ENCODE data around the gene SDR42E2.
"Not testable (repeated sequence)": the region's sequence is repeated elsewhere in the genome, so short reads cannot be mapped to it uniquely, and the experiment has no call there.

Gene SDR42E2

DNA sequence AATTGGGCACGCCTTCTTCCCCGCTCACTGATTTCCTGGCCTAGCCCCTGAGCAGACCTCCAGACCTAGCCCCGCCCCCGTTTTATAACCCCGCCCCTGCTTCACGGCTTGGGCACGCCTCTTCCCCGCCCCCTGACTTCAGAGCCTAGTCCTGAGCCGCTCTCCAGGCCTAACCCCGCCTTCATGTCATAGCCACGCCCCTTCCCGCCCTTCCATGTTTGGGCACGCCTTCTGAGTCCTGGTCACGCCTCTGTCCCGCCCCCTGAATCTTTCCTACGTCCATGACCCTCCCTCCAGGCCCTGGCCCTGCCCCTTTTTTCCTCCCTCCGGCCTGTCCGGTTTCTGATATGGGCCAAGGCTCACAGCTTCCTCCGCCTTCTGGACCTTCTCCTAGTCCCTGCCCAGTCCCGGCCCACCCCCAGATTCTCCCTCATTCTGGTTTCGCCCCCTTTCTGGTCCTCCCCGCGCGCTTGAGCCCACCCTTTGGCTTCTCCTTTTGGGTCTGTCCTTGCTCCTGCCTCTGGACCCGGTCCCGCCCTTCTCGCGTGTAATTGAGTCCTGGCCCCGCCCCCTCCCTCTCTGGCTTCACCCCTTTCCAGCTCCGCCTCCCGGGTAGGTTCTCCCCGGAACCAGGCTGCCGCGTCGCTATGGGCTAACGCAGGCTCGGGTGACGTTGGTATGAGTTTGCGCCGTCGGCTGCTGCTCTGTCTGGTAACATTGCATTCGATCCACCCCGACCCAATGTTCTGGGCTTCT lies 28.6 kb downstream of the SDR42E2 start:
- H3K4me3 ChIP-seq (ENCODE audit: low read depth, low read length): peak overlapping the region; percentile 53

DNA sequence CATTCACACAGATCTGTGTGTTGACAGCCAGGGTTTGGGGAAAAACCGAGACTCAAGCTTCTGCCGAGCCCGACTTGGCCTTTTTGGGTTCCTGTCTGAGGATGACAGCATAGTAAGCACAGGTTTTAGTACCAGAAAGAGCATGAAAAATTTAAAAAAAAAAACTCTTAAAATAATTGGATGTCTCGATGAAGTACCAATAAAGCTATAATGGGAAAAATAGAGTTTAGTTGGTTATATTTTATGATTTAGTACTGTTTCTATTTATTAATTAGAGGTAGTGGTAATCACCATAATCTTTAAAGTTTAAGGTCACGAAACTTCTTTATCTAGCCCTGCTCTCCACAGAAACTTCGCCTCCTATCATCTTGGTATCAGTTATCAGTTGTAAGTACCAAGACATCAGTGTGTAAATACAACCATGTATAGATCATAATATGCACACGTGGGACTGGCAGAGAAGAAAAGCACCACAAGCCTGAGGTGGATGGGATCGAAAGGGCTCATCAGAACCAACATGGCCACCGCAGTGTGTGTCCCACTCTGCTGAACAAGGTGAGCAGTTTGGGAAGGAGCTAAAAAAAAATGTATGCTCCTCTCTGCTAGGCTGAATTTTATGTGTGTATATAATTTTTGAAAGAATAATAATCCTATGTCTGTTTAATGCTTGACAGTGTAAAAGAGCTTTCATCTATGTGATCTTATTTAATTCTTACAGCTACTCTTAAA lies 29.4 kb downstream of the SDR42E2 start:
- peak overlapping the region; percentile 53 for H3K4me3 ChIP-seq (ENCODE audit: low read depth, low read length)

DNA sequence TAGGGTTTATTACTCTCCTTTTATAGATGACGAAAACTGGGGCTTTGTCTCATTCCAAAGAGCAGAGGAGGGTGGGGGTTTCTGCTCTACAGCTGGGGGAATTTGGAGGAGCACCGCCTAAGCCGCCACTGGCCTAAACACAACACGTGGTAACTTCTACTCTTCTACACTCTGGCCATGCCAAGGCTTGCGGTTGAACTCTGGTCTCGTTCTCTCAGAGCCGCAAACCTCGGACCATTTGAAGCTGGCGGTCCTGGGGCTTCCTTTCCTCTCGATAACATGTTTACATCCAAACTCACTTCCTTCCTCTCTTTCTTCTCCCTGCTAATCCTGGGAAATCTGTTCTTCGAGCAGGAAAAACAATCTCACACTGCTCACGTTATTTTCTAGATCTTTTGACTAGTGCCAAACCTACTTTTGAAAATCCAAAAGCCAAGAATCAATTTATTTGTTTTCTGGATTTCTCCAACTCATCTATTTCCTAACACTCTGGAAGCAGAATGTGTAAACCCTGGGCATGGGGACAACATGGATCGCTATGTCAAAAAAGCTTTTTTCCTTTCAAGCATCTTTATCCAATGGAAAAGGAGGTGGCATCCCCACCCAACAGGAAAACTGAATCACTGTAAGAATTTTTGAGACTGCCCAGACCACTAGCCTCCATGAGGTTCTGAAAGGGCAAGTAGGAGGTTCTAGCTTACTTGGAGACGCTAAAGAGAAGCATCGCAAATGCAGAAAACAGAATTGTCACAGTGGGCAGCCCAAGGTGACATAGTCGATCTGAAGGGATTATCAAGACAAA lies 30.2 kb downstream of the SDR42E2 start:
- no peak overlapping the region for H3K4me3 ChIP-seq (ENCODE audit: low read depth, low read length)

DNA sequence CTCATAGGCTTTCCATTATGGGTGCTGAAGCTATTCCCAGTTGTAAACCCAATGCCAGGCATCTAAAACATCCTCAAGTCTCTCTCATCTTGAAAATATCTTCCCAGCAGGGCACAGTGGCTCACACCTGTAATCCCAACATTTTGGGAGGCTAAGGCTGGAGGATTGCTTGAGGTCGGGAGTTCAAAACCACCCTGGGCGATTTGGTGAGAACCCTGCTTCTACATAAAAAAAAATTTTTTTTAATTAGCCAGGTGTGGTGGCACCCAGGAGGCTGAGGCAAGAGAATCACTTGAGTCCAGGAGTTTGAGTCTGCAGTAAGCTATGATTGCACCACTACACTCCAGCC lies 30.7 kb downstream of the SDR42E2 start:
- no peak overlapping the region for H3K4me3 ChIP-seq (ENCODE audit: low read depth, low read length)

DNA sequence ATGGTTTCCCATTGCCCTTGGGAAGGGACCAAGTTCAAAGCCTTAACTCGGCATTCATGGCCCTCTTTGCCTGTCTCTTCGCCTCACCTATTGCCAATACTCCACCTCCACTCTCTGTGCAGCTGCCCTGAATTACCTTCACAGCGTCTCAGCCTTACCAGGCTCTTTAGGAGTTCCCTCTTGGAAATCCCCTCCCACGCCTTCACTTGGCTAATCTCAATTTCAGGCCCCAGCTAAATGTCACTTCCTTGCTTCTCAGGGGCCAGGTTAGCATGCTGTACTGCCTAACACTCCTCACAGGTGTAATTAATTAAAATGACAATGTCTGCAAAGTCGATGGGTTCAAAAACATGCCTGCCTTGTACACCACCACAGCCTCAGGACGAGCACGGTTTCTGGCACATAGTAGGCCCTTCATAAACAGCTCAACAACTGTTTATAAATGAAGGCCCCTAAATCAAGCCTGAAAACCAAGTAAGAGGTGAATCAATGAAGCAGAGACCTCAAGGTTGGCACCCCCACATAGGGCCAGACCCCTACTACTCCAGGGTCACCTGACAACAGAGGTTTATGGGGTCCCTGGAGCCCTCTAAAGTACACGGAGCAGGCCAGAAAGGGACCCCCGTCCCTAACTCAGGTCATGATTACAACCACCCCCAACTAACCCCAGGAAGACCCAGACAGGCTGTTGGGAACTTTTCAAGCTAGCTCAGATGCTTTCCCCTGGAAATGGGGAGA lies 32.6 kb downstream of the SDR42E2 start:
- no peak overlapping the region for H3K4me3 ChIP-seq (ENCODE audit: low read depth, low read length)

DNA sequence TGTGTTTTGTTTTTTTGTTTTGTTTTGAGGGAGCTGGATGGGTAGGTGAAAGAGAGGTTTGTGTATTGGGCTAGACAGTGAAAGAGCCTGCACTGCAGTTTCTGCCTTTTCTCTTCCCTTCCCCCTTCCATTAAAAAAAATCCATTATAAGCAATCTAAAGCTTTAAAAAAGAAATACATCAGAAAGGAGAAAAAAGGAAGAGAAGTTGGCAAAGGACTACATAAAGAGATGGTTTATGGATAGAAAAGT lies 33.1 kb downstream of the SDR42E2 start:
- no peak overlapping the region for H3K4me3 ChIP-seq (ENCODE audit: low read depth, low read length)

DNA sequence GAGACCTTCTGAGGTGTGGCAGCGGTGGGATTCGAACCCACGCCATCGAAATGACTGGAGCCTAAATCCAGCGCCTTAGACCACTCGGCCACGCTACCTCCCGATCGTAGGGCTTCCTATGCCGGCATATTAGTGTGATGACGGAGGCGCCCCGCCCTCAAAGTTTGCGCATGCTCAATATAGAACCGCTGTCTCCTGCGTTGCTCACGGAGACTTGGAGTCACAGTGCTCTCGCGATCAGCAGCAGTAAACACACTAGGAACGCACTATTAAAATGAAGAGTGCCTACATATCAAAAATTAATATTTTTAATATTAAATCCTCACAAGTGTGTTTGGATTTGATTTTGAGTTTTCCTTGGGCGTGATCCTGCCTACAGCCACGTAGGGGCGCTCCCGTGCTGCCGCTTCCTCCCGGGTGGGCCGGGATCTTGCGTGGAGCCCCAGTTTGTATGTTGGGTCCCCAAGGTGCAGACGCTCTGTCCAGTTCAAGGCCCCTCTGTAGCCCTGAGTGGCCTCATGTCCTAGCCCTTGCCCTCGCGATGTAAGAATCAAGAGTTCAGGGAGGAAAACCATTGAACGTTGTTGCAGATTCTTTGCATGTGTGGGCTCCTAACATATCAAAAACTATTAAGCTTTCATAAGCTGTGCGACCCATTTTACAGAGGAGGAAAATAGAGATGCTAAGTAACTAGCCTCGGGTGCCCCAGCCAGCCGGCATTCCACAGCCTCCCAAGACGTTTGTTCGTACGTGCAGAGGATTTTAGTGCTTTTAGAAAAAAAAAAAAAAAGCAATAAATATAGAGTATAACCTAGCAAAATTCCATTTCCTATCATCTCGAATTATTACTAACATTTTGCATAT lies 33.6 kb downstream of the SDR42E2 start:
- peak overlapping the region; percentile 71 for H3K4me3 ChIP-seq (ENCODE audit: low read depth, low read length)

DNA sequence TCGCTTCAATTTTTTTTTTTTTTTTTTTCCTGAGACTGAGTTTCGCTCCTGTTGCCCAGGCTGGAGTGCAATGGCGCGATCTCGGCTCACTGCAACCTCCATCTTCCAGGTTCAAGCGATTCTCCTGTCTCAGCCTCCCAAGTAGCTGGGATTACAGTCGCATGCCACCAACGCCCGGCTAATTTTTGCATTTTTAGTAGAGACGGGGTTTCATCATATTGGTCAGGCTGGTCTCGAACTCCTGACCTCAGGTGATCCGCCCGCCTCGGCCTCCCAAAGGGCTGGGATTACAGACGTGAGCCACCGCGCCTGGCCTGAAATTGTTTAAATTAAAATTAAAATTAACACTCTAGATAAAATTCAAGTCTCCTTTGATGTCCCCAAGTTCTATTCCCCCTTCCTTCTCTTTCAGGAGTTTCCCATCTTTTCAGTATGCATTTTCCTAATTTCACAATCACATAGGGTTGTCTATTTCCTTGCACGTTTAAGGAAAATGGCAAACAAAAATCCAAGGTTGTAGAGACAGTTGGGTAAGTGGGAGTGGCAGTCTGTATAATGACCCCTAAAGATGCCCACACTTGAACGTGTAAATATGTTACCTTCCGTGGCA lies 34.4 kb downstream of the SDR42E2 start:
- H3K4me3 ChIP-seq (ENCODE audit: low read depth, low read length): not testable (repeated sequence)

DNA sequence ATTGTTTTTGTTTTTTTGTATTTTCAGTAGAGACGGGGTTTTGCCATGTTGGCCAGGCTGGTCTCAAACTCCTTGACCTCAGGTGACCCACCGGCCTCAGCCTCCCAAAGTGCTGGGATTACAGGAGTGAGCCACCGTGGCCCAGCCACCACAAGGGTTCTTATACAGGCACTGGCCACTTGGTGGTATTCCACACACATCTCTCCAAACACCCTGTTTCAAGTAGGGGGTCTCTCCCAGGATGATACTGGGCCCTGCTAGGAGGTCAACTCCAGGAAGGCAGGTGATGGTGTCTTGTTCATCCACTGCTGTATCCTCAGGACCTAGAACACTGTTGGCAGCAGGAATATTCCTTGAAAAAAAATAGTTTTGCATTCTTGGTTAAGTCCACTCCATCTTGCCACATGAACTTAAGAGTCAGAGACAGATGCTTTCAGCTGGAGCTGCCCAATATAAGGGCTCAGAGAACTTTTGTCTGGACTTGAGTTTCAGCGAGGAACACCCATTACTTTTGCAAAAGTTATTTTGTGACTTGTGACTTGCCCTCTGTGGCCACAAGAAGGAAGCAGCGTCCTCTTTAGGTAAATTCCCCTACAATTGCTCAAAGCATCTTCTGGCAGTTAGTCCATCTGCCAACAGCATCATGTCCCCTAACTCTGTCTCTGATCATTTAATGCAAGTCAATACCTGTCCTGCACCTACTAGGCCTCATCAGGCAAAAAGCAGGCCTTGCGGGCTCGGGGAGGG lies 36.4 kb downstream of the SDR42E2 start:
- H3K4me3 ChIP-seq (ENCODE audit: low read depth, low read length): no peak overlapping the region

DNA sequence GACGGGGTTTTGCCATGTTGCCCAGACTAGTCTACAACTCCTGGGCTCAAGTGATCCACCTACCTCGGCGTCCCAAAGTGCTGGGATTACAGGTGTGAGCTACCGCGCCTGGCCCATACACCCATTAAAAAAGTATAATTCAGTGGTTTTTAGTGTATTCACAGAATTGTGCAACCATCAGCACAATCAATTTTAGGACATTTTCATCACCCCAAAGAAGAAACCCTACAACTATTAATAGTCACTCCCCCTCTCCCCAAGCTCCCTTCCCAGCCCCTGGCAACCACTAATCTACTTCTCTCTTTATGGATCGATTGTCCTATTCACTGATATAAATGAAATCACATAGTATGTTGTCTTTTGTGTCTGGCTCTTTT lies 39.9 kb downstream of the SDR42E2 start:
- H3K4me3 ChIP-seq (ENCODE audit: low read depth, low read length): no peak overlapping the region

DNA sequence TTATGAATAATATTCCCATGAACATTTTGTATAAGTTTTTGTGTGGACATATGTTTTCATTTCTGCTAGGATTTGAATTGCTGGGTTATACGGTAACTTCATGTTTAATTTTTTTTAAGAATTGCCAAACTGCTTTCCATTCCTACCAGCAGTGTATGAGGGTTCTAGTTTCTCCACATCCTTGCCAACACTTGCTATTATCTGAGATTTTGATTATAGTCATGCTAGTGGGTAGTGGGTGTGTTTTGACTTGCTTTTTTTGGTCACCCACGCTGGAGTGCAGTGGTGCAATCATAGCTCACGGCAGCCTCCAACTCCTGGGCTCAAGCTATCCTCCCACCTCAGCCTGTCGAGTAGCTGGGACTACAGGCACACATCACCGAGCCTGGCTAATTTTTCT lies 40.8 kb downstream of the SDR42E2 start:
- H3K4me3 ChIP-seq (ENCODE audit: low read depth, low read length): no peak overlapping the region

DNA sequence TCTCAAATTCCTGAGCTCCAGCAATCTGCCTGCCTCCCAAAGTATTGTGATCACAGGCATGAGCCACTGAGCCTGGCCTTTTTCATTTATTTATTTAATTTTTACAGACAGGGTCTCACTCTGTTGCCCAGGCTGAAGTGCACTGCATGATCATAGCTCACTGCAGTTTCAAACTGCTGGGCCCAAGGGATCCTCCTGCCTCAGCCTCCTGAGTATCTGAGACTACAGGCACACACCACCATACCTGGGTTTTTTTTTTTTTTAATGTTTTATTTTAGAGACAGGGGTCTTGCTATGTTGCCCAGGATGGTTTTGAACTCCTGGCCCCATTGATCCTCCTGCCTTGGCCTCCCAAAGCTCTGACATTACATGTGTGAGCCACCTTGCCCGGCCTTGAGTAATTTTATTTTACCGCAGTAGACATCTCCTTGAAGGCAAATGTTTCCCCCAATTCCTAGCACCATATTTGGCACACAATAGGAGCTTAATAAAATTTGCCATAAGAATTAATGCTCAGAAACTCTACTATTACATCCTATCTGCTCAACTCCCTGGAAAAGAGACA lies 41.9 kb downstream of the SDR42E2 start:
- H3K4me3 ChIP-seq (ENCODE audit: low read depth, low read length): no peak overlapping the region

DNA sequence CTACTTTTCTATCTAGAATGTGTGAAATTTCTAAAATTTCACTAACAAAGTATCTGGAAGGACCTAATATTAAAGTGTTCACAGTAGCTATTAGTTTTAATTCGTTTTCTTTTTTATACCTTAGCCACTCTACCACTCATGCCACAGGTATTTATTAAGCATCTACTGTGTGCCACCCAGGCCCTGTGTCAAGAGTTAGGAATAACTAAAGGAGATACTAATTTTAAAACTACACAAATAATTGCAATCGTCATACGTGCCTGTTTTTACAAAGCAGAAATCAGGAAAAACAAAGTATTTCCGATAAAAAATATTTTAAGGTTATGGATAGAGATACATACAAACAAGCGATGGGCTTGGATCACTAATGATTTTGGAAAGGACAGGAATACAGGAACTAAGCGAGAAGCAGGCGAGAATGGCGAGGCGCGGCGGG lies 43.3 kb downstream of the SDR42E2 start:
- peak overlapping the region; percentile 20 for H3K4me3 ChIP-seq (ENCODE audit: low read depth, low read length)

DNA sequence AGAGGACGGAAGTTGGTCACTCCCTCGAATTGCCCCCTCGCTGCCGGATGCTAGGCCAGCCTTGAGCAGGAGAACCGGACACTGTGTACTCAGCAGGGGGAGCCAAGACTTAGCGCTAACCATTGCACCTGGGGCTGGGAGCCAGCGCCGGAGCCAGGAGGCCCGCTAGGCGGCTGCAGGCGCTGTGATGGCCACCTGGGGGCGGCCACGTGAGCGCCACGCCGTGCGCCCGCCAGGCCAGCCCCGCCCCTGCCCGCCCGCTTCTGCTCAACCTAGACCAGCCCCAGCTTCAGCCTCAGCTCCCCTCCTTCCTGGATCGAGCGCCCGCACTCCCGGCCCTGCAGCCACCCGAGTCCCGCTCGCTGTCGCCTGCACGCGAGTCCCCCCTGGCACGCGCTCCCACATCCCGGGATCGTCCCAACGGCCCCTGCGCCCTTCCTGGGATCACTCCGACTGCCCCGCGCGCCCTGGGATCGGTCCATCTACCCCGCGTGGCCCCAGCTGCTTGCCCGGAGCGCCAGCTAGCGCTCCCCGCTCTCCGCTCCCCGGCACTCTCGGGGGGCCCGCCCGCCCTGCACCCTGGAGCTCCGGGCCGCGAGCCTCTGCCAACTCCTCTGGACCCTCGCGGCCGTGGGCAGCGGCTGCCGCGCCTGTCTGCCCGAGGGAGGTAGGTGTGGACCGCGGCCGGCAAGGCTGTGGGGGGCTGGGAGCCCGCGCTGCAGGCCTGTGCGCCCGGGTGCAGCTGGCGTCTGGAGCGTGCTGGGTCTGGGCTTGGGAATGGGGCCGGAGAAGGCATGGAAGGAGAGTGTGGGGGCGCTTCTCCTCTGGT lies 43.9 kb downstream of the SDR42E2 start, which contains the start of gene EEF2K:
TSS of gene EEF2K (plus strand) at position 266 of the 829 bp plus-strand sequence. CDS start 19,452 bp downstream, outside the sequence.
- H3K4me3 ChIP-seq (ENCODE audit: low read depth, low read length): peak within 1 kb of the TSS; percentile 70

DNA sequence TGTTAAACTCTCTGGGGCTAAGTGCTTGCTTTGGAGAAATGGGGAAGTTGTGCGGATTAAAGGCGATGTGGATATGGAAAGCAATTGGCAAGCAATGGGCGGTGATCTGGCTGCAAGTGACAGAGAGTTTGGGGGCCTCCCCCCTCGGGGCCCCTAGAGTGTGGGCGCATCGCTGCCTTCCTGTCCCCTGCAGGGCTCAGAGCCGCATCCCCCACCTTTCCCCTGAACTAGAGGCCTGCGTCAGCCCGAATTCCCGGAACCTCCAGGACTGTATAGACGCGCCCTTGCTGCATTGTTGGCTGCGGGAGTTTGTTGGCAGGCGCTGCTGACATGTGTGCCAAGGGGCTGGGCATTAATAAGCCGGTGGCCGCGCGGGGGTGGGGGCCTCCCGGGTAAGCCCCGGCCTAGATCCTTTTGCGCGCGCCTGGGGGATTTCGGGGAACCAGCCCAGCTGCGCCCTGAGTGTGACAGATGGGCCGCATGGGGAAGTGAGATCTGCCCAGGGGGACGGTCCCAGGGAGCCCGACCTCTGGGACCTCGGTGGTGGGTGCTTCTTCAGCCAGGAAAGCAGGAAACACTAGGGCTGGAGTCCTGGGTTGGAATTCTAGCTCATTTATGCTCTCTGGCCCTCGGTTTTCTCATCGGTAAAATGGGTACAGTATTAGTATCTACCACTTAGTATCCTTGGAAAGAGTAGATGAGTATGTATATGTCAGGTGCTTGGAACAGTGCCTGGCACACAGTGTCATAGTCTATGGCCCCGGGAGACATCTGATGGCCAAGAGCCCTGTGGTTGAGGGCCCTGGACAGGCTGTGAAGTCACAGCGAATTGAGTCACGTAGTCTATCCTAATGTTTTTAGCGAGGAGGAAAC lies 44.8 kb downstream of the SDR42E2 start:
- peak overlapping the region; percentile 70 for H3K4me3 ChIP-seq (ENCODE audit: low read depth, low read length)

DNA sequence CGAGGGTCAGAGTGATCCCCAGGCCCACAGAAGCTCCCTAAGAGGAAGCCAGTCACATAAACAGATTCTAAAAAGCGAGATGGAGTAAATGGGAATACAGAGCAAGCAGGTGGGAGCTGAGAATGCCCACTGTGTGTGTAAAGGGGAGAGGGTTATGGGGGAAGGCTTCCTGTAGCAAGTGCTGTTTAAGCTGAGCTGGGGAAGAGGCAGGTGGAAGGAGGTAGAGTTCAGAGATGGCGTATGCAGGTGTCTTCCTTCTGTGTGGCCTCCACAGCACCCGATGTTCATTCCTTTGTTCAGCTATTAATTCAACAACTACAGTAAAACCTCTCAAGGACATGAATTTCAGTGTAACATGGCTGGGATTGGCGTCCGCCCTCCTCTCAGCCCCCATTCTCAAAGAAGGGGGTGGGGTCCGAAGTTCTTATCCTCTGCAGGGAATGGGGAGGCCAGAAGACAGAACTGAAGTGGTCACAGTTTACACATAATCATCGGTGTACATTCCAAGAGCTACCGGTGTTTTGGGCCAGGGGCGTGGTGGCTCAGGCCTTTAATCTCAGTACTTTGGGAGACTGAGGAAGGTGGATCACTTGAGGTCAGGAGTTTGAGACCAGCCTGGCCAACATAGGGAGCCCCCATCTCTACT lies 45.5 kb downstream of the SDR42E2 start:
- peak overlapping the region; percentile 70 for H3K4me3 ChIP-seq (ENCODE audit: low read depth, low read length)

DNA sequence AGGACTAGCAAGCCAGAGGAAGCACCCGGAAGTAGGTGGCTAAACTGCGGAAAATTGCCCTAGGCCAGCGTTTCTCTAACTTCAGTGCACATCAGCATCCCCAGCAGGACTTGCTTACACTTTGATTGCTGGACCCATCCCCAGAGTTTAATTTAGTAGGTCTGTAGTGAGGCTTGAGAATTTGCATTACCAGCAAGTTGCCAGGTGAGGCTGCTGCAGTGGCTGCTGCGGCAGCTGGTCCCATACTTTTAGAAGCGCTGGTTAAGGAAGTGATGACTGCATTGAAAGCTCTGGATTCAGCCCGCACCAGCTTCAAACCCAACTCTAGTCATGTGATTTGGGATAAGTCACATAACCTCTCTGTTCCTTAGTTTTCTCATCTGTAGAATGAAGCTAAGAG lies 48.0 kb downstream of the SDR42E2 start:
- no peak overlapping the region for H3K4me3 ChIP-seq (ENCODE audit: low read depth, low read length)

All from iPS-11a (cell line).